Measurements from ENCODE around the gene MAX.

MAX gene

DNA sequence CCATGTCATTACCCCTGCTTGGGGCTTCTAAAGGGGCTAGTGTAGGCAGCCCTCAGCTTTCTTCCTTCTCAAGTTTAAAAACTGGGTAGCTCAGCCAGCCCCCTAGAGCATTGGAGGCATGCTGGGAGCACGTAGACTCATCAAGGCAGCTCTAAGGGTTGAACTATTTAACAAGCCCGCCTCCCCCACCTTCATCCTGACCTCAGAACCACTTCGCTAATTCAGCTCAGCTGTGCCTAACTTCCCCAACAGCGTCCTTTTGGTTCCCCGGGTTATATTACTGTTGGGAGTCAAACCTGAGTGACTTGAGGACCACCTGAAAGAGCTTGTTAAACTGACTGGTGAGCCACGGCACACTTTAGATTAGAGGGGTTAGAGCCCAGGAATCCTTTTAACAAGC is 30.1 kb downstream of the MAX start:
- DNase-seq, result no peak

DNA sequence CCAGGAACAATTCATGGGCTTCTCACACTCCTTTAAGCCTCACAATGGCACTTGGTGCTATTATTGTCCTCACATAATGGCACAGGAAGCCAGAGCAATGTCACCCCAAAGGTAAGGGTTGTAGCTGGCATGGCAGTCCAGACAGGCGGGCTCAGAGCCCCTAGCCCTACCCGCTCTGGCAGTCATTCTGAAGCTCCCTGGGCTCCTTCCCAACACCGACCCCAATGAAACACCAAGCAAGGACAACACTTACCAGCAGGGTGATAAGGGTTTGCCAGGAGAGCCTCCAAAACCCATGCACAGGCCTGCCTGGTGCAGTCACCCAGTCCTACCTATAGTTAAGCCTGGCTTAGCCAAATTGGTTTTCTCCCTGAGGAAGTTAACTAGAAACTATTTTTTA is 30.8 kb downstream of the MAX start:
- no peak for DNase-seq

- DNase-seq, result no peak
These were observed 31.8 kb downstream of the MAX start for GRCh38 chr14:65070471-65070976.

DNA sequence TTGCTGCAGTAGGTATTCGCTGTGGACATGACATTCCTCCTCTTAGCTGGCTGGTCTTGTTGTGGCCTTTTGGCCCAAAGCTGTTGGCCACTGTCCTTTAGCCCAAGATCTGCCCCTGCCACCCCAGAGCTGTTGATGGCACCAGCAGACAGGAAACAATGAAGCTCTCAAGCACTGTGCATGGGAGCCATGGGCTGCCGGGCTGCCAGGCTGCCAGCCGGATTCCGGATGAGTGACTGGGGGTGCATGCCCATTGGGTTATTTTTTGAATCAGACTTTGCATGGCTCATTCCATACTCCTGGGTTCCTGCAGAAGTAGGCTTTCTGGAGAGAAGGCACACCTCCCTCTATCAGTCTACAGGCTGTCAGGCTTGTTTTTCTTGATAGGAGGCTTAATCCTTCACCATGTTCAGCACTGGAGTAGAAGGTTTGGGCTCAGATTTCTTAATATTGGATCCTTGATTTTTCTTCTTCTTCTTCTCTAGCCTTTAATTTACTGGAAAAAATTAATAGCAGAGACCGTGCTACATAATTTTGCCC is 32.4 kb downstream of the MAX start:
- no peak for DNase-seq

GRCh38 chr14:65065719-65066118 is 36.6 kb downstream of the MAX start:
- DNase-seq, result no peak

DNA sequence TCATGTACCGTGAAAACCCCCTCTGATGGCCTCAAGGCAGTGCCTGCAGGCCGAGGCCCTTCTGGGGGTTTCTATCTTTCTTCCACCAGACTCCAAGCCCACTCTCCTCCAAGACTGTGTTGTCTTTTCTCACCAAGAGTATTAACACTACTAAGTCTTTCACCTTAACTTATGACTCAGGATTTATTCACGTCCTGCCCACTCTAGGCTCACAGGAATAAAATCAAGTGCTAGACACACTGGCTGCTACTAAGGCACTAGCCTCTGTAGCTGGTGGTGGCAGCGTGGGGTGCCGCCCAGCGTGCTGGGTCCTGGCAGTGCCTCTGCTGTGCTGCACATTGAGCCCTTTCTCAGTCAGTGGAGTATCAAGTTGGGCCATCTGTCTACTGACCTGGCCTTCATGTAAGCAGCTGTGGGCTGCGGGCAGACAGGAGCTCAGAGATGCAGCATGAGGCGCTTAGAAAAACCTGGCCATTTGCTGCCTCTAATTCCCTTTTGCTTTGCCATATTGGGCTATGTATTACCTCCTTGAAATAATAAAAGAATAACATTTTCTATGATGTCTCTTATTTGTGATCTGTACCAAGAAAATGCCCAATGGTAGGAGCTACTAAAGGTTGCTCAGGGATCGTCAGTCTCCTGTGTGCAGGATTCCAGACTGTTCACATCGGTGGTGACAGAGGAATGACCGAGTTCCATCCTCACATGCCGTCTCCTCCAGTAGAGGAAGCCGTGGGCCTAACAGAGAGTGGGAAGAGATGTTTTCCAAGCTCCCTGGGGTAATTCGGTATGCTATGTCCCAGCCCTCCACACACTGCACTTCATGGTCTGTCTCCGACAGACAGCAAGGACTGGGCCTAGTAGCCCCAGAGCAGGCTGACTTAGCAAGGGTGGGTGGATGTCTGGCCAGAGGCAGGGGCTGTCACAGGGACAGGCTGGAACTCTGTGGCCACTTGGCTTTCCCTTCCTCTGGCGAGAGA is 39.9 kb downstream of the MAX start:
- no peak for DNase-seq

- no peak for DNase-seq
These were observed 44.6 kb downstream of the MAX start for GRCh38 chr14:65057695-65058094.

DNA sequence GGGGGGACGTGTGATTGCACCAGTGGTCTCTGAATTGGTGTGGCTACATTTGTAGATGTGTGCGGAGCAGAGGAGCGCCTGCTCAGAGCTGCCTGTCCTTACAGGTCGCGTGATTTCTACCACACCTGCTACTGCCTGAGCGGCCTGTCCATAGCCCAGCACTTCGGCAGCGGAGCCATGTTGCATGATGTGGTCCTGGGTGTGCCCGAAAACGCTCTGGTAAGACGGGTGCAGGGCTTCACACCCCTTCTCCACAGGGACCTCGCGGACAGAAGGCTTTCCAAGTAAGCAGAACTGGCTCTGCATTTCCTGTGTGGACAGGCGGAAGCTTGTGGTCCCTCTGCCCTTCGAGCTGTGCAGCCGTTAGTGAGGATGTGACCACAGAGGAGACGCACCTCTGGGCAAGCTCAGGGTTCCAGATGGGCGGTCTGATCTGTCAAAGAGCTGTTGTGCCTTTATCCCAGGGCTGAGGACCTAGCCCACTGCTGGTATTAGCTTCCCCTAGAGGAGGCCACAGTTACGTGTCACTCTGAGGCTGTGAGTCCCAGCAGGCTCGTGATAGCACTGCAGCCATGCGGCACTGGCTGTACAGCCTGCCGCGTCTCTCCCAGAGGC is 47.7 kb downstream of the MAX start:
- DNase-seq, result no peak

DNA sequence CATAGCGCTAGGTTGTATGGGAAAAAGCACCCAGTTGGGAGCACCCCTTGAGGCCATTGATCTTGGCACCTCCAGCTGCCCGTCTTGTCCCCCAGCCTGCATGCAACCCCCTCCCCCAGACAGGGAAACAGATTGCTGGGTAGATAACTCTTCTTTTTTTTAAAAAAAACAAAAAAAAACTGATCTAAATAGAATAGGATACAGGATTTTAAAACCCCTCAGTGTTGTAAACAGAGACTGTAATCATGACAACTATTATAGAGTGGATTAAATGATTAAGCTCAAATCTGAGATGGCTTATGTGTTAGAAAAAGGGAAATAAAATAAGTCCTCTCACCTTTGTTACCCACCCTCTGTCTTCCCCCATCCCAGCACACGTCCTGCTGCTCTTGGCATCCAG is 48.9 kb downstream of the MAX start:
- no peak for DNase-seq

DNA sequence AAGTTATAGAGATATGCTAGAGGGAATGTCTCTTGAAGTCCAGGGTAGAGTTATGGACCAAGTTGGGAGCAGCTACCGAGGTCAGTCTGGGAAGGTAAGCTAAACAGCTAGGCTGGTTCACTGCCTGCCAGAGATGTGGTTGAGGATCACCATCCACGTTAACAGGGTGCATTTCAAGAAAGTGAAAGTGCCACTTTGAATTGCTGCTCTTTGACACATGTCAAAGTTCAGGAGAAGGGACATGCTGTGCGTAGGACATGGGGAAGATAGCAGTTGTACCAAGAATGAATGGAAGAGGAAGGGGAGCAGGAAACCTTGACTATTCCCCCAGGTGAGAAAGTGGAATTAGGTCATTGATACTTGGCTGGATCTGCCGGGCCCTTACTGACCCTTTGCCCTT is 49.5 kb downstream of the MAX start:
- DNase-seq, result no peak

GRCh38 chr14:65045709-65046108 is 56.6 kb downstream of the MAX start:
- no peak for DNase-seq

DNA sequence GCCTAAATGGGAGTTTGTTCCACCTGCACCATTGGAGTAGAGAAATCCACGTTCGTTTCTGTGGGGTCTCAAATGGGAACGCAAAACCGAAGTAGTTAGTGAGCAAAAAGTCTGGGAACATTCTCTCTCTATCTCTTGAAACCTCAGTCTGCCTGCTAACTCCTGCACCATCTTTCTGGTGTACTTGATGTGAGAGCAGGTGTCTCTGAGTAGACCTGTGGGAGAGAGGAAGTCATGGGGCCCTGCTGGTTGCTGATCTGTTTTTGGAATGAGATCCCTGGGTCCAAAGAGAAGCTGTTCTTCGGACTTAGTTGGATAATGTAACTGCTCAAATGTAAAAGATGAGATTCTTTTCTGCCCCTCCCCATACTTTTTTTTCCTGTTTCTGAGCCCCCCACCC is 57.3 kb downstream of the MAX start:
- DNase-seq, result no peak

DNA sequence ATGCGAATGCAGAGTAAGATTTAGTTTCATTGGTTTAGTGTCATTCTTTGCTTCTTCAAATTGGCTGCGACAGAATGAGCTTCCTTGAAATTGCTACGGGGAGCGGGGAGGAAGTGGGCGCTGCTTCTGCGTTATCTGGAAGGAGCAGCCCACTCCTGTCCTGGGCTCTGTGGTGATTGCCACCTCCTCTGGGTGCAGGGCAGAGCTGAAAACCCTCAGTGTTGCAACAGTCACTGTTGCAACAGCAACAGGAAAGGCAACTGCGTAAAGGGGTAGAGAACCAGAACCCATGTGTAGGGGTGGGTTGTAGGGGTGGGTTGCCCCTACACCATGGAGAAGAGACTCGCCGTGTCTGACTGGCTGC is 57.7 kb downstream of the MAX start:
- no peak for DNase-seq

DNA sequence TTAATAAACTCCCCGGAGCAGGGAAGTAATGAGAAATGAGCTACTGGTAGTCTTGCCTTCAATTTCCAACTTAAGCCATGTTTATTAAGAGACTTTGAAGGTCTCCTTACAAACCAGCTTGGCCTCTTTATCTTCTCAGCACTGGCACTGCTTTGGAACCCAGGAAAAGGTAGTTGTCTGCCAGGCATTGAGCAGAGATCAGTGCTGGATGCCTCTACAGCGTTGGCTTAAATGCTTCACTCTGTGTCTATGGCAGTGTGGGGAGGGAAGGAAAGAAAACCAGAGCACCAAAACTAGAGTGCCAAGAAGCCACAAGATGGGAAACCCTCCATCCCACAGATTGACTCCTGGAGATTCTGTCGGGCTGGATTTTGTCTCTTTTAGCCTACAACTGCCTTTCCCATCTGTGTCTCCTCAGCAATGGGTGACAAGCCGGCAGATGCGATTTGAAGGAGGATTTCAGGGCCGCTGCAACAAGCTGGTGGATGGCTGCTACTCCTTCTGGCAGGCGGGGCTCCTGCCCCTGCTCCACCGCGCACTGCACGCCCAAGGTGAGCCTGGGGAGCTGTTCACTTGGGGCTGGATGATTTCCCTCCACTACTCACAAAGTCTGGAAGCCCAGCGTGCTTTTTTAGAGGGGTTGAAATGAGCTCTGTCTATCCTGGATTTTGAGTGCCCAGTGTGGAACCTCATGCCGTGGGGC is 58.3 kb downstream of the MAX start:
- DNase-seq, result no peak

GRCh38 chr14:65042731-65043372 is 59.5 kb downstream of the MAX start:
- no peak for DNase-seq

DNA sequence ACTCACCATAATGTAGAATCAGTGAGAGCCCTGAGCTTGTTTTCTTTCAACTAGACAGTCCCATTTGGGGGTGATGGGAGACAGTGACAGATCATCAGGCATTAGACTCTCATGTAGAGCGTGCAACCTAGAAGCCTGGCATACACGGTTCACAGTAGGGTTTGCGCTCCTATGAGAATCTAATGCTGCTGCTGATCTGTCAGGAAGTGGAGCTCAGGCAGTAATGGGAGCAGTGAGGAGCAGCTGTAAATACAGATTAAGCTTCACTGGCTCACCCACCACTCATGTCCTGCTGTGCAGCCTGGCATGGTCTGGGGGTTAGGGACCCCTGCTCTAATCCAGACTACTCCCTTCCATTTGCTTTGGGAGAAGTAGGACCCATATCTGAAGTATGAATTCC is 60.0 kb downstream of the MAX start:
- no peak for DNase-seq

GRCh38 chr14:65041434-65041915 is 60.8 kb downstream of the MAX start:
- no peak for DNase-seq

GRCh38 chr14:65040666-65041433 is 61.5 kb downstream of the MAX start:
- no peak for DNase-seq

GRCh38 chr14:65038966-65039365 is 63.4 kb downstream of the MAX start:
- no peak for DNase-seq

DNA sequence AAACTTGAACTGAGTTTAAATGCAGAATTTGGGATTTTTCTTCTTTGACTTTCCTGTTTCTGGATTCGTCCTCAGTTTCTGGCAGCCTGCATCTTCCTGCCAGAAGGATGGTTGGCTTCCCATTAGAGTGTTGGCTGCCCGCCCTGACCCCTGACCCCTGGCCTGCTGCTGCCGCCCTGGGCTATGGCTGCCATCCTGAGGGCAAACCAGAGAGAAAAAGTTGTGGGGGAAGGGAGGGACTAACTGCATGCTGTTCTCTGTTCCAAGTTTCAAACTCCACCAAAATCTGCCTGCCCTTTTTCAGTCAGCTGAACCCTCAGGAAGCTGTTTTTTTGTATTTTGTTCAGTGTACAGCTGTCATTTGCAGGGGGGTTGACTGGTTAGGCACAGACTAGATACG is 67.3 kb downstream of the MAX start:
- no peak for DNase-seq

DNA sequence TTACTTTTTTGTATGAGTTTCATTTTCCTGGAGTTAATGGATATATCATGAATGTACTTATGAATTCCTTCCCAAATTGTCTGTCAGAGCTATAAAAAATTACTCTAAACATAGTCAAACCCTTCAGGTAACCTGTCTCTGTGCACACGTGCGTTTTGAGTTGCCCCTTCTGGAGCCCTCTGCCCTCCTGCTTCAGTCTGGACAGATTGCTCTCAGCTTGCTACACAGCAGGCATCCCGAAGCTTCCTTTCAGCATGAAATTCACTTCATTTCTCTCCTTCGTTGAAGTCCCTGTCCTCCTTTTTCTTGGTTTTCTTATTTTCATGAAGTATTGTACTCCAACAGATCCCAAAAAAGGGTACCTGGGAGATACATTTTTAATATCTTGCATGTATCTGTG is 68.3 kb downstream of the MAX start:
- no peak for DNase-seq

DNA sequence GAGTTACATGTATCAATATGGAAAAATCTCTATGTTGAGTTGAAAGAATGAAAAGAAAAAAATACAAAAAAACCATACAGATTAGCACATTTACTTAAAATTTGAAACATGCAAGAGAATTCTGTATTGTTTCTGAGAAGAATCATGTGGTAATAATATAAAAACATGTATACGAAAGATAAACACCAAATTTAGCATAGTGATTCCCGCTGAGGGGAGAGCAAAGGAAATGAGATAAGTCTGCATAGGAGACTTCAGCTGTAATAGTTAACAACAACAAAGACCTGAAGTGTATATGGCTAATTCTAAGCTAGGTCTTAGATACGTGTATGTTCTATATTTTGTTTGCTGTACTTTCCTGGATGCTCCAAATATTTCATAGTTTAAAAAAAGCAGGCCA is 69.1 kb downstream of the MAX start:
- no peak for DNase-seq
